C4-2B (cell line): ENCODE data around the gene SP3.

ENCODE experiments used
- CTCF ChIP-seq: fragments of 450-650 bp; conservative IDR thresholded peaks from 2 replicates; pipeline ENCODE4 v1.5.1; 2017; ENCODE audit warnings: mild to moderate bottlenecking
- ZFX ChIP-seq: fragments of 450-650 bp; IDR thresholded peaks from 2 replicates; pipeline ENCODE4 v1.6.1; 2017

- TF ChIP-seq CTCF = no peak
- TF ChIP-seq ZFX = no peak
Measured at GRCh38 chr2:173969886-173970285, 4.7 kb upstream of the SP3 start.
